SH-SY5Y (cell line): ENCODE data around the gene NFKBIB.

ENCODE experiments used
- GATA2 ChIP-seq: IDR thresholded peaks from 2 replicates; pipeline ENCODE4 v1.6.1; 2011; ENCODE audit warnings: mild to moderate bottlenecking, low read depth, low read length
- GATA3 ChIP-seq: IDR thresholded peaks from 2 replicates; pipeline ENCODE4 v1.6.1; 2011; ENCODE audit warnings: low read depth, mild to moderate bottlenecking, low read length, moderate library complexity

DNA sequence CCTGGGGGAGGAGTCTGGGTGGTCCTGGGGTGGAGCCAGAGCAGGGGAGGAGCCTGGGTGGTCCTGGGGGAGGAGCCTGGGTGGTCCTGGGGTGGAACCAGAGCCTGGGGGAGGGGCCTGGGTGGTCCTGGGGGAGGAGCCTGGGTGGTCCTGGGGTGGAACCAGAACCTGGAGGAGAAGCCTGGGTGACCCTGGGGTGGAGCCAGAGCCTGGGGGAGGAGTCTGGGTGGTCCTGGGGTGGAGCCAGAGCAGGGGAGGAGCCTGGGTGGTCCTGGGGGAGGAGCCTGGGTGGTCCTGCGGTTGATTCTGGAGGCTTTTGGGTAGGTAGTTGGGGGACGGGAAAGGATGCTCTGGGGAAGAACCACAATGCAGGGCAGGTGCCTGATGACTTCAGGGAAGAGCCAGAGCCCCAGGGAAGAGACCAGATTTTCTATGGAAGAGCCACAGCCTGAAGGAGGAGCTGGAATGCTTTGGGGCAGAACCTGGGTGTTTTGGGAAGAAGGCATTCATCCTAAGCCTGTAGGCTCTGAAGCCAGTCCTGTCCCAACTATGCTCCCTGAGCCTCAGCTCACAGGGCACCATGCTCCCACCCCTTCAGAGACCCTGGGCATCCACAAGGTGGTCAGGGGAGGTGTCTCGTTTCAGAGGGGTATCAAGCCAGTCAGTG, 45.9 kb downstream of the NFKBIB start:
- TF ChIP-seq GATA2 (no peak), GATA3 (no peak)
